Suppressor macrophage (primary cell): ENCODE results near the gene PDSS2.
A peak's percentile ranks its signal among the peaks of the same experiment; 100 is the strongest.
"Not testable (repeated sequence)": the region's sequence is repeated elsewhere in the genome, so short reads cannot be mapped to it uniquely, and the experiment has no call there.

Experiments
- DNase-seq, 4 experiments: peaks; one replicate each; pipeline ENCODE4 v3.0.0-alpha.2; 2020 to 2022

PDSS2 gene

DNA sequence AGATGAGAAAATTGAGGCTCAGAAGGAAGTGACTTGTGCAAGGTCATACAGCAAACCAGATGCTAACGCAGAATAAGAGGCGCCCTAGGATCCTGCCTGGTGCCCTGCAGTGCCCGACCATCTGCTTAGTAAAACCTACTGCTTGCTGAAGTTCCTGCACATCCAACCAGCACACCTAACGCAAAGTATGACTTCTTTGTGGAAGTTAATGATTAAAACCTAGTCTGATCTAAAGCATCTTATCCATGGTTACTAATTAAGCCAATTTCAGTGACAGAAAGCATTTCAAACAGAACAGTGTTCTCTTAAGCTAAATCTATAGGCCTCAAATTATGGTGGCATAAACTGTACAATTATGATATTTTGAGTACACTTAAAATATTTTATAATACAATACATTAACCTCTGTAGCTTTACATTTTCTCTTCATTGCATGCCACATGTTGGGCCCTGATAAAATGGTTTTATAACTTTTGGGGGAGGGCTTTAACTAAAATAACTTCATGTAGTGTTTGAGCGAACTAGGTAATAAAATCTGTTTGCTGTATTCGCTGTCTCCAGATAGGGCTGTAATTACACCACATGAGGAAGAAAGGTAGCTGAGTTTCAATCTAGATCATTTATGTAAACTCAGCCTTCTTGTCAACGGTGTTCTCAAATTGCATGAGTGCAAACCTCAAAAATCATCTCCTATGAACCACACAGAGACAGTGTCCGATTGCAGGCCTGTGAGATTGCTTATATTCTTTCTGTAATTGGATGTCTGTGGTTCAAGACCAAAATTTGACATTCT is 306.5 kb downstream of the PDSS2 start:
- no peak for DNase-seq

- DNase-seq = no peak
These were observed 314.7 kb downstream of the PDSS2 start for GRCh38 chr6:107144666-107145065.

GRCh38 chr6:107144014-107144413 is 315.4 kb downstream of the PDSS2 start:
- DNase-seq = no peak

- no peak for DNase-seq
These were observed 318.8 kb downstream of the PDSS2 start for GRCh38 chr6:107140581-107140980.

DNA sequence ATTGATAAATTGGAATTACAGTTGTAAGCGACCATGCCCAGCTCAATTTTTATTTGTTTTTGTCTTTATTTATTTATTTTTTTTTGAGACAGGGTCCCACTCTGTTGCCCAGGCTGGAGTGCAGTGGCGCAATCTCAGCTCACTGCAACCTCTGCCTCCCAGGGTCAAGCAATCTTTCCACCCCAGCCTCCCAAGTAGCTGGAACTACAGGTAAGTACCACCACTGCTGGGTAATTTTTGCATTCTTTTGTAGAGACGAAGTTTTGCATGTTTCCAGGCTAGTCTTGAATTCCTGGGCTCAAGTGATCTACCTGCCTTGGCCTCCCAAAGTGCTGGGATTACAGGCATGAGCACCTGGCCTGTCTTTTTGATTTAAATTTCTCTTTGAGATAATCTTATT is 323.0 kb downstream of the PDSS2 start:
- DNase-seq = not testable (repeated sequence)

DNA sequence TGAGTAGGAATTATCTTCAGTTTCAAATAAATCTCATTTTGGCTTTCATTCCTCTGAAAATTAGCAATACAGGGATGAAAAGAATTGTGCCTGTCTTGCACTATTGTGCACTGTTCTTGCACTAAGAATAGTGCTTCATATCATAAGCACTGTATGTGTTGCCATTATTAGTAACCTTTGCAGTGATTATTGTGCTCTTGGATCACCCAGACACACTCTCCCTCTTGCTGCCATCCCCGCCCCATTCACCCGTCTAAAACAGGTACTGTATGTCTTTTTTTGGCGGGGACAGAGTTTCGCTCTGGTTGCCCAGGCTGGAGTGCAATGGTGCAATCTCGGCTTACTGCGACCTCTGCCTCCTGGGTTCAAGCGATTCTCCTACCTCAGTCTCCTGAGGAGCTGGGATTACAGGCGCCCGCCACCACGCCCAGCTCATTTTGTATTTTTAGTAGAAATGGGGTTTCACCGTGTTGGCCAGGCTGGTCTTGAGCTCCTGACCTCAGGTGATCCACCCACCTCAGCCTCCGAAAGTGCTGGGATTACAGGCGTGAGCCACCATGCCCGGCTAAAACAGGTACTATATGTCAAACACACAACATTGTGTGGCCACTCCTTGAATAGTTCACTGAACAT is 324.2 kb downstream of the PDSS2 start:
- DNase-seq = not testable (repeated sequence)

DNA sequence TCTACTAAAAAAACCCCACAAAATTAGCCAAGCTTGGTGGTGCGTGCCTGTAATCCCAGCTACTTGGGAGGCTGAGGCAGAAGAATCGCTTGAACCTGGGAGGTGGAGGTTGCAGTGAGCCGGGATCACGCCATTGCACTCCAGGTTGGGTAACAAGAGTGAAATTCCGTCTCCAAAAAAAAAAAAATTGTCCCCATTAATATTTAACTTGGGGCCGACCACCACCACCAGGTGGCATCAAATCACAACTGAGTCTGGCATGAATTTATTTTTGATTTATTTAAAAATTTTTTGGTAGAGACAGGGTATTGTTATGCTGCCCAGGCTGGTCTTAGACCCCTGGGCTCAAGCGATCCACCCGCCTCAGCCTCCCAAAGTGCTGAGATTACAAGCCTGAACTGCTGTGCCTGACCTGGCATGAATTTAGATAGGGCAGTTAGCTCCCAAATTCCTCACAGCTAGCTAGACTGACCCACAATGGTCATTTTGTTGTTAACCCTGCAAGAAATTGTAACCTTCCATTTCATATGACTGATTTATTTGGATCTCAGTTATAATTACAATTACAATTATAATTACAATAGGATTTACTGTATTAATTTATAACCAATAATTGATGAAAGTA is 326.9 kb downstream of the PDSS2 start:
- peak; percentile 12 to 45 (median 20) for DNase-seq

GRCh38 chr6:107129370-107129925 is 329.9 kb downstream of the PDSS2 start:
- no peak for DNase-seq

DNA sequence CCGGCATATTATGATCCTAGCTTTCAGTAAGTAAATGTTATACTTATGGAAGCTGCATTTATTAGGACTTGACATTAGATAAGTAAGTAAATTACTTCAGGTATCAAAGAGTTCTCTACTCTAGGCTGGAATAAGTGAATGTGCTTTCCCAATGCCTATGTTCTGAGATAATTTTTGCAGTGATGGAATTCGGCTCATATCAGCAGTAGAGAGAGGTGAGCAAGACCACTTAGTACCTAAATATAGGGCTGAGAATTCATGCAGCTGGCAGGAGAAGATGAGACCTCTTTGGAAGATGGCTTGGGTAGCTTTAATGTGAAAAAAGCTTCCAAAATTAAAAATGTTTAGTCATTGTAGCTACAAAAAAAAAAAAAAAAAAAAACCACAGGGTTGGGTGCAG is 330.8 kb downstream of the PDSS2 start:
- no peak for DNase-seq

DNA sequence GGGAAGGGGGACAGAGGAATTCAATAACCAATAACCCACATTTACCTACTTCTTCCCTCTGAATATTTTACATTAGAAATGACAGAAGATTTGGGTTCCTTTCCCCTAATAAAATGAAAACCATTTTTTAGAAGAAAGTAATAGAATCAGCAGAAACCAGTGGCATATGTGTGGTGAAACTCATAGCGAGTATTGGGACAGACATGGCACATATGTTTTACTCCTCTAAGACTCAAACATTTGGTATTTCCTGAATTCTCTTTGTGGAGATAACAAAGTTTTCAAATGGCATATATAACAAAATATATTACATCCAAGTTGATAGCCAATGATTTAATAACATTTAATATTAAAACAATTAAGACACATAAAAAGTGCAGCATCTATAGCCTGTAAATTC is 331.2 kb downstream of the PDSS2 start:
- DNase-seq = no peak

GRCh38 chr6:107125771-107126170 is 333.6 kb downstream of the PDSS2 start:
- no peak for DNase-seq

- no peak for DNase-seq
These were observed 334.4 kb downstream of the PDSS2 start for GRCh38 chr6:107124934-107125348.

GRCh38 chr6:107123501-107123900 is 335.9 kb downstream of the PDSS2 start:
- no peak for DNase-seq

DNA sequence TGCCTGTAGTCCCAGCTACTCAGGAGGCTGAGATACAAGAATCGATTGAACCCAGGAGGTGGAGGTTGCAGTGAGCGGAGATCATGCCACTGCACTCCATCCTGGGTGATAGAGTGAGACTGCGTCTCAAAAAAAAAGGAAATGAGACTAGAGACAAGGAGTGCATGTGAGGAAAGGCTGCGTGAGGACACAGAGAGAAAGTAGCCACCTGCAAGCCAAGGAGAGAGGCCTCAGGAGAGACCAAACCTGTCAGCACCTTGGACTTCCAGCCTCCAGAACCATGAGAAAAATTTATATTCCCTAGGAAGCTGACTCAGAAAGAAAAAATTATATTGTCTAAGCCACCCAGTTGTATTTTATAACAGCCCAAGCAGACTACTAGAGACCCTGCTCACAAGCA is 336.6 kb downstream of the PDSS2 start:
- no peak for DNase-seq

DNA sequence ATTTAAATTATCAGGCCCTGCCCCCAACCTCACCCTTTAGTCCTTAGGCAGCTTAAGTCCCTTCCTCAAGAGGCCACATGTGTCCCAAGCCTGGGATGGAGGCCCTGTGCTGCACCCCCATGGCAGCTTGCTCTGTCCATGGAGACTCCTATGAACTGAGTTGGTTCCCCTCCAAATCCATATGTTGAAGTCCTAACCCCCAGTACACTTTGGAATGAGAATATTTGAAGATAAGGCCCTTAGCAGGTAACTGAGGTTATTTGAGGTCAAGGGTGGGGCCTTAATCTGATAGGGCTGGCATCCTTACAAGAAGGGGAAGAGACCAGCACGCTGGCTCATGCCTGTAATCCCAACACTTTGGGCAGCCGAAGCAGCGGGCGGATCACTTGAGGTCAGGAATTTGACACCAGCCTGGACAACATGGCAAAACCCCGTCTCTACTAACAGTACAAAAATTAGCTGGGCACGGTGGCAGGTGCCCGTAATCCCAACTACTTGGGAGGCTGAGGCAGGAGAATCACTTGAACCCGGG is 337.3 kb downstream of the PDSS2 start:
- DNase-seq = no peak

DNA sequence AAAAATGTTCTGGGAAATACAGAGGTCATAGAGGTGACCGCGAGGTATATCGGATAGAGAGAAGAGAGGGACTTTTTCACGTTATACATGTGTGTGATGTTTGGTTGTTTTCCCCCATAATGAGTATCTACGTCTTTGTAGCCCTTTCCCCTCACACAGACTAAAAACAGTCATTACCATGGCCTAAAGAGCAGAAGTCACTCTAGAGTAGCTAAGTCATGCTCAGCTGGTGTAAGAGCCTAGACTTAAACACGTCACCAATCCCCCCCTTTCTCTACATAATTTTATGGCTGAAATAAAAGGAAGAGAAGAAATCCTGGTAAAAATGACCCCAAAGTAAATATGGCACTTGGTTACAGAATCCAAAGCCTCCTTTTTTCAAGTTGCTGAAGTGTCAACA is 338.1 kb downstream of the PDSS2 start:
- no peak for DNase-seq

DNA sequence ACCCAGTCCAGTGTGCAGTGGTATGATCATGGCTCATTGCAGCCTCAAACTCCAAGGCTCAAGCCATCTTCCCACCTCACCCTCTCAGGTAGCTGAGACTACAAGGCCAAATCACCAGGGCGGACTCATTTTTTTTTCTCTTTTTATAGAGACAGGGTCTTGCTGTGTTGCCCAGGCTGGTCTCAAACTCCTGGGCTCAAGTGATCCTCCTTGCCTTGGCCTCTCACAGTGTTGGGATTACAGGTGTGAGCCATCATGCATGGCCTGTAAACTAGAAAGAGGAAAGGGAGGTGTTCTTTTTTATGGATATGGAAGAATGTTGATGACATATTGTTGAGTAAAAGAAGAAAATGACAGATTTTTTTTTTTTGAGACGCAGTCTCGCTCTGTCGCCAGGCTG is 339.0 kb downstream of the PDSS2 start:
- DNase-seq = no peak

DNA sequence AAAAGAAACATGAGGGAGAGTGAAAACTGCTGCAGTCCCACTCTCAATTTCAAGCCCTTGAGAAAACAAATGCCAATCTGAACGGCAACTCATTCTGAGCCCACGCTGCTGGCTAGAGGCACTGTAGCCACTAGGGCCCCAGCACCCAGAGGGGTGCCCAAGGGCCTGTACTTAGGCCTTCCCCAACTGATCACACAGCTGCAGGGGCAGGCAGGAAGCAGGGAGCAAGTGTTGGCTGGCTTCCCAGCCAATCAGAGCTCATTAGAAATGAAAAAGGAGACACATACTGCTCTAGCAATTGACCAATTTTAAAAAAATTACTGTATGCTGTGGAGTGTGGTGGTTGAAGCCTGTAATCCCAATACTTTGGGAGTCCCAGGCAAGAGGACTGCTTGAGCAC is 340.4 kb downstream of the PDSS2 start:
- DNase-seq = peak in 1 of 4 experiments; percentile 15

DNA sequence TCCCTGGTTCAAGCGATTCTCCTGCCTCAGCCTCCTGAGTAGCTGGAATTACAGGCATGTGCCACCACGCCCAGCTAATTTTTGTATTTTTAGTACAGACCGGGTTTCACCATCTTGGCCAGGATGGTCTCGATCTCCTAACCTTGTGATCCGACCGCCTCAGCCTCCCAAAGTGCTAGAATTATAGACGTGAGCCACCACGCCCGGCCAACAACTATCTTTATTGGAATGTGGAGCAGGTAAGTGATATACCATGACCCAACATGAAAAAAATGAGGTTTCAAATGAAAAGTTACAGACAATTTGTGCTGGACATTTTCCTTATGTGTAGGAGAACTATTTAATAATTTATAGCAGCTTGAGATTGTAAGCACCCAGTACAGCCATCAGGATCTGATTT is 340.8 kb downstream of the PDSS2 start:
- DNase-seq = not testable (repeated sequence)

GRCh38 chr6:107116931-107117330 is 342.4 kb downstream of the PDSS2 start:
- DNase-seq = no peak

DNA sequence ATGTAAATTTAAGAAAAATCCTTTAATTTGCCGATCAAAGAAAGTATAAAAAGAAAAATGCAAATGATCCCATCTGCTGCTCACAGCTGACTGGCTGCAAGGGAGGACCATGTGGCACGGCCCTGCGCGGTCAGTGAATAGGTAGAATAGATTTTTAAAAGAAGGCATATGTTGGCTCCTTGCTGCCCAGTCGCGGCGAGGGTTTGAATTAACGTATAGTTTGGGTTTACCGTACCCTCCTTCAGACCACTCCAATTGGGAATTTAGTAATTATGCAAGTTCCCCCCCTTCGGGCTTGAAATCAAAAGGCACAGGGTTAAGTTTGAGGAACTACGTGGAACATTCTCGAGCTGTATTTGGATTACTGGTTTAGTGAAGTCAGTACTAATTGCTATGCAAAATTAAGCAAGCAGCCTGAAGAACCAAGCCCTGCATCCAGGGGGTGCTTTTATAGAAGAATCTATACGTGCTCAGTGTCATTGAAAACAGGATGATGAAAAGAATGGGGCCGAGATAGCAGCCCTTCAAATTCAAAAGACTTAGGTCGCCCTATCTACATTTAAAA is 343.0 kb downstream of the PDSS2 start:
- peak; percentile 28 to 59 (median 50) for DNase-seq

- DNase-seq = peak; percentile 21 to 51 (median 43)
These were observed 343.6 kb downstream of the PDSS2 start for GRCh38 chr6:107115695-107116327.
